ENCODE measurements around the gene IMPG2.

IMPG2 gene

DNA sequence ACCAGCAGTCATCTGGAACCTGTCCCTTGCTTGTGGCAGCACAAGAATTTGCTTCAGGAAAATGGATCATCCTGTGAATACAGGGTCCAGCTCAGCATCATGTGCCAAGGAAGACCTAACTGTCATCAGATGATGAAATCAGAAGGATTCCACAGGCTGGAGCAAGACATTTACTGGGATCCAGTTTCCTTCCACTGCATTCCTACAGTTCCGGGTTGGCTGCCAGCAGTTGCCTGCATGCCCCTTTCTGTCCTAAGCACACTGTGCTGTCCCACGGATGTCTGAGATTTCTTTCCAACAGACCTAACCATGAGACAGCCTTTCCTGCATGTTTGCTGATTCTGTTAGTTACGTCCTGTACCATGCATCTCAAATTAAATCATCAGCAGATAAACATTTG is 140.7 kb downstream of the IMPG2 start:
- no peak for DNase-seq

DNA sequence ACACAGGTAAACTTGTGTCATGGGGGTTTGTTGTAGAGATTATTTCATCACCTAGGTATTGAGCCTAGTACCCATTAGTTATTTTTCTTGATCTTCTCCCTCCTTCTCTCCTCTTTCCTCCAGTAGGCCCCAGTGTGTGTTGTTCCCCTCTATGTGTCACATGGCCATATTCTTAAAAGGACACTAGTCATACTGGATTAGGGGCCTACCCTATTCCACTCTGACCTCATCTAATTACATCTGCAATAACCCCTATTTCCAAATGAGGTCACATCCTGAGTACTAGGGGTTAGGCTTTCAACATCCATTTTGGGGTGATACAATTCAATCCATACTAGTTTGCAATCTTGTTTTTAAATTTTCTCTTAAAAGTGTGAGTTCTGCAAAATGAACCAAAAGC is 142.8 kb downstream of the IMPG2 start:
- no peak for DNase-seq
